Gastrocnemius medialis (tissue), 4 donors: Measurements from ENCODE around the gene LITAF.

Experiments used
- CTCF ChIP-seq, 5 experiments: fragments of 450-650 bp in 3 of 5; fragments of 200-600 bp in 2 of 5; sonication (generic) in 2 of 5; IDR thresholded peaks in 4 of 5; conservative IDR thresholded peaks in 1 of 5; 1 replicate in 4 of 5; 2 replicates in 1 of 5; pipeline ENCODE4 v1.5.1; 2016 to 2019; ENCODE audit warnings: antibody characterized with exemption in 5 of 5, mild to moderate bottlenecking in 3 of 5, moderate library complexity in 3 of 5
- POLR2A ChIP-seq, 2 donors: fragments of 450-650 bp; IDR thresholded peaks; one replicate each; pipeline ENCODE4 v1.6.1; 2017; ENCODE audit warnings: antibody characterized with exemption in 2 of 2, mild to moderate bottlenecking in 2 of 2, moderate library complexity in 2 of 2

GRCh38 chr16:11529285-11529684 lies 57.4 kb downstream of the LITAF start:
- TF ChIP-seq CTCF (IDR thresholded peaks at IDR 0.05 in 4 of 5, conservative IDR thresholded peaks at IDR 0.05 in 1 of 5): no peak
- no peak for TF ChIP-seq POLR2A (IDR thresholded peaks at IDR 0.05)
